ENCODE data around the gene S100A4. TPM values are rescaled to one million over a fixed set of nuclear protein-coding genes. Genes with fewer than 3 reads are reported as not detected.
A peak's percentile ranks its signal among the peaks of the same experiment; 100 is the strongest.

The S100A4 gene
- polyA plus RNA-seq, 1 donor from 2014 or later: not detected

GRCh38 chr1:153510984-153511410 lies 34.6 kb downstream of the S100A4 start:
- Histone ChIP-seq H3K27ac (ENCODE audit: low read length) (no peak overlapping the region), H3K36me3 (ENCODE audit: insufficient read depth, low read length) (no peaks in the 10 kb centered on the region), H3F3A (ENCODE audit: insufficient read depth, low read length, poor library complexity, severe bottlenecking) (no peaks in the 10 kb centered on the region), H3K4me3 (ENCODE audit: low read length) (no peak overlapping the region), H3K9me3 (ENCODE audit: low read length) (no peaks in the 10 kb centered on the region), H3K27me3 (ENCODE audit: insufficient read depth, low read depth, low read length) (no peaks in the 10 kb centered on the region), H3K79me2 (replicated peaks; ENCODE audit: insufficient read depth, low read length) (no peaks in the 10 kb centered on the region), H4K20me1 (ENCODE audit: insufficient read depth) (no peaks in the 10 kb centered on the region), H3K9me2 (ENCODE audit: insufficient read depth, low read length) (no peaks in the 10 kb centered on the region), H2AFZ (ENCODE audit: low read depth, low read length) (no peak overlapping the region), H3K9ac (ENCODE audit: low read length) (no peak overlapping the region), H3K4me2 (ENCODE audit: low read length) (no peak overlapping the region)
- TF ChIP-seq MXI1 (conservative IDR thresholded peaks at IDR 0.05; ENCODE audit: poor library complexity, severe bottlenecking): peak; percentile 46
- TF ChIP-seq CTCF (IDR thresholded peaks at IDR 0.05; ENCODE audit: poor library complexity, severe bottlenecking): peak; percentile 80
- TF ChIP-seq TAF1 (IDR thresholded peaks at IDR 0.05; ENCODE audit: low read depth): no peak
- TF ChIP-seq EZH2 (IDR thresholded peaks at IDR 0.05; ENCODE audit: borderline replicate concordance, insufficient read depth, low read length, poor library complexity, severe bottlenecking): no peak
- TF ChIP-seq POLR2AphosphoS5 (IDR thresholded peaks at IDR 0.05): no peak
- TF ChIP-seq EP300 (conservative IDR thresholded peaks at IDR 0.05; ENCODE audit: poor library complexity, severe bottlenecking): no peak
- peak; percentile 73 for TF ChIP-seq SMC3 (conservative IDR thresholded peaks at IDR 0.05; ENCODE audit: poor library complexity)
- TF ChIP-seq RAD21 (conservative IDR thresholded peaks at IDR 0.05): peak; percentile 85
- no peak for TF ChIP-seq REST (IDR thresholded peaks at IDR 0.05; ENCODE audit: borderline replicate concordance)

GRCh38 chr1:153509729-153510354 lies 35.8 kb downstream of the S100A4 start:
- H3F3A ChIP-seq (ENCODE audit: insufficient read depth, low read length, poor library complexity, severe bottlenecking): no peaks in the 10 kb centered on the region
- no peak overlapping the region for H3K9ac ChIP-seq (ENCODE audit: low read length)
- TF ChIP-seq CTCF (IDR thresholded peaks at IDR 0.05; ENCODE audit: poor library complexity, severe bottlenecking) (peak; percentile 35), EZH2 (IDR thresholded peaks at IDR 0.05; ENCODE audit: borderline replicate concordance, insufficient read depth, low read length, poor library complexity, severe bottlenecking) (no peak), MXI1 (conservative IDR thresholded peaks at IDR 0.05; ENCODE audit: poor library complexity, severe bottlenecking) (no peak)
- H3K27me3 ChIP-seq (ENCODE audit: insufficient read depth, low read depth, low read length): no peaks in the 10 kb centered on the region
- no peak overlapping the region for H3K4me2 ChIP-seq (ENCODE audit: low read length)
- H3K9me3 ChIP-seq (ENCODE audit: low read length): no peaks in the 10 kb centered on the region
- H3K36me3 ChIP-seq (ENCODE audit: insufficient read depth, low read length): no peaks in the 10 kb centered on the region
- no peaks in the 10 kb centered on the region for H3K9me2 ChIP-seq (ENCODE audit: insufficient read depth, low read length)
- H3K27ac ChIP-seq (ENCODE audit: low read length): no peak overlapping the region
- H3K4me3 ChIP-seq (ENCODE audit: low read length): no peak overlapping the region
- H4K20me1 ChIP-seq (ENCODE audit: insufficient read depth): no peaks in the 10 kb centered on the region
- H3K79me2 ChIP-seq (replicated peaks; ENCODE audit: insufficient read depth, low read length): no peaks in the 10 kb centered on the region
- H2AFZ ChIP-seq (ENCODE audit: low read depth, low read length): no peak overlapping the region
